Smooth muscle cell of the brain vasculature (primary cell): Measurements from ENCODE around the gene MFF.

Experiments
- DNase-seq: peaks from one replicate; pipeline ENCODE4 v3.0.0-alpha.2; 2012; ENCODE audit warnings: low read depth, low spot score

The MFF gene

DNA sequence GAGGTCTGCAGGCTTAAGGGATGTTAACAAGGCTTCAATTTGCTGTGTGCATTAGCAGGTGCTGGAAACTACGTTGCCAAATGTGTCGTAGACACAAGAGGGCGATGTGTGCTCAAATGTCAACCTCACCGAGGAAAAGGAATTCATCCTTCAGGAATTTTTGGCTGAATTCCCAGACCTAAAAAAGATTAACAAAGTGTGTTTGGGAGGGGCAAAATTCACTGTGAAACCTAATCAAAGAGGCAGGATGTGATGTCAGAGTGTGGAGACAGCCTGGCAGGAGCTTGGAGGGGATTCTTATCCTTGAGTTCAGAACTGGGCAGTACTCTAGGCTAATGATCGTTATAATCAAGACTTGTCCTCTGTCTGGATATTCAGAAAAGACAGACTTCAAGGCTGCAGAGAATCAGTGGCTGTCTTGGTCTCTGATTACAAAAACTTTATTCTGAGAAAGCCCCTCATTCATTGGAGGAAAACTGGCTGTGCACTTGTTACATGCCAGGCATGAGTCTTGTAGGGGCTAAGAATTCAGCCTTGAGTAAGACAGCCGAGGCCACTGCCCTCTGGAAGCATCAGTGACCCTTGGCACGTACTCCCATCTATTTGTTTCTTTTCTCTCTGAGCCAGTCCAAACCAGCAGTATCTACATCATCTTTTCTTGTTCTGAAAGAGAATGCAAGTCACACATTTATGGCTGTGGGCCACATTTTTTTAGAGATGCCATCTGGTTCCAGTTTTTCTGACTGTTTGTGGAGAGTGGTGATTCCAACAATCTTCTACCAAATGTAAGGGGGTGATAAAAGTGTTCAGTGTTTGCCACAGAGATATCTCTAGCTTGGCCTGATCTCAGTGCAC, 81.4 kb downstream of the MFF start:
- peak; percentile 87 for DNase-seq
